ENCODE data around the gene HIRA.
A peak's percentile ranks its signal among the peaks of the same experiment; 100 is the strongest.
"Not testable (repeated sequence)": the region's sequence is repeated elsewhere in the genome, so short reads cannot be mapped to it uniquely, and the experiment has no call there.

HIRA gene

DNA sequence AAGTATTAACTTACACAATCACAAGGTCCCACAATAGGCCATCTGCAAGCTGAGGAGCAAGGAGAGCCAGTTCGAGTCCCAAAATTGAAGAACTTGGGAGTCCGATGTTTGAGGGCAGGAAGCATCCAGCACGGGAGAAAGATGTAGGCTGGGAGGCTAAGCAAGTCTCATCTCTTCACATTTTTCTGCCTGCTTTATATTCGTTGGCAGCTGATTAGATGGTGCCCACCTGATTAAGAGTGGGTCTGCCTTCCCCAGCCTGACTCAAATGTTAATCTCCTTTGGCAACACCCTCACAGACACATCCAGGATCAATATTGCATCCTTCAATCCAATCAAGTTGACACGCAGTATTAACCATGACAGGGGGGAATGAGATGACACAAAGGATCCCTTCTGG is 101.3 kb downstream of the HIRA start:
- not testable (repeated sequence) for DNase-seq (ENCODE audit: low spot score)

GRCh38 chr22:19329454-19329853 is 102.1 kb downstream of the HIRA start:
- no peak for DNase-seq (ENCODE audit: low spot score)

- no peak for DNase-seq (ENCODE audit: low spot score)
These were observed 106.1 kb downstream of the HIRA start for GRCh38 chr22:19325296-19325948.

DNA sequence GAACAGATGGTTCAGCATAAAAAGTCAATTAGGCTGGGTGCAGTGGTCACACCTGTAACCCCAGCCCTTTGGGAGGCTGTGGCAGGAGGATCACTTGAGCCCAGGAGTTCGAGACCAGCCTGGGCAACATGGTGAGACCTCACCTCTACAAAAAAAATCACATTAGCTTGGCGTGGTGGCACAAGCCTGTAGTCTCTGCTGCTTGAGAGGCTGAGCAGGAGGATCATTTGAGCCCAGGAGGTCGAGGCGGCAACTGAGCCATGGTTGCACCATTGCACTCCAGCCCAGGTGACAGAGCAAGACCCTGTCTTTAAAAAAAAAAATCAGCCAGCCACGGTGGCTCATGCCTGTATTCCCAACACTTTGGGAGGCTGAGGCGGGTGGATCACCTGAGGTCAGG is 108.1 kb downstream of the HIRA start:
- not testable (repeated sequence) for DNase-seq (ENCODE audit: low spot score)

DNA sequence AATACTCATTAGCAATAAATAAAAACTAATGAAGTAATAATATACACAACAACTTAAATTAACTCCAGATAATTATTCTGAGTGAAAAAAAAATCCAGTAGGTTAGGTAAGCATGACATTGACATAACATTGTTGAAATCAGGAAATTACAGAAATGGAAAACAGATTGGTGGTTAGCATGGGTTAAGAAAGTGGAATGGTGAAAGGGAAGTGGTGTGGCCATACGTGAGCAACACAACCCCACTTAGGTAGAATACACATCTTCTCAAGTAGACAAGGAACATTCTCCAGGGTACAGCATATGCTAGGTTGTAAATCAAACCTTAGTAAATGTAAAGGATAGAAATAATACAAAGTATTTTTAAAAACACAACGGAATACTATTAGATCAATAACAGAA is 109.8 kb downstream of the HIRA start:
- DNase-seq (ENCODE audit: low spot score): no peak

GRCh38 chr22:19320136-19320535 is 111.4 kb downstream of the HIRA start:
- not testable (repeated sequence) for DNase-seq (ENCODE audit: low spot score)

- DNase-seq (ENCODE audit: low spot score): no peak
These were observed 112.3 kb downstream of the HIRA start for GRCh38 chr22:19319281-19319680.

GRCh38 chr22:19317865-19318264 is 113.7 kb downstream of the HIRA start:
- no peak for DNase-seq (ENCODE audit: low spot score)

- DNase-seq (ENCODE audit: low spot score): no peak
These were observed 123.7 kb downstream of the HIRA start for GRCh38 chr22:19307872-19308271.

GRCh38 chr22:19306535-19306934 is 125.0 kb downstream of the HIRA start:
- not testable (repeated sequence) for DNase-seq (ENCODE audit: low spot score)

DNA sequence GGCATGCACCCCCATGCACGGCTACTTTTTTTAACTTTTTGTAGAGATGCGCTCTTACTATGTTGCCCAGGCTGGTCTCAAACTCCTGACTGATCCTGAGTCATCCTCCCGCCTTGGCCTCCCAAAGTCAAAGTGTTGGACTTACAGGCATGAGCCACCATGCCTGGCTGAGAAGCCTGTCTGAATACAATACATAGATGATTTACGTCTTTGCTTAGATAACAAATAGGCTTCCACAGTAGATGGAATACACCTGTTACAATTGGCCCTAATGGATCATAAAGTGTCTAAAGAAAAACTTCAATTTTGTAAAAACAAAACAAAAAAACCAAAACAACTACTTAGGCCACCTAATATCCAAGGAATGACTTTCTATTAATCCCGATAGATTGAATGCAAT is 127.0 kb downstream of the HIRA start:
- DNase-seq (ENCODE audit: low spot score): no peak

- no peak for DNase-seq (ENCODE audit: low spot score)
These were observed 127.7 kb downstream of the HIRA start for GRCh38 chr22:19303785-19304184.

GRCh38 chr22:19295733-19296132 is 135.8 kb downstream of the HIRA start:
- no peak for DNase-seq (ENCODE audit: low spot score)

- DNase-seq (ENCODE audit: low spot score): no peak
These were observed 138.9 kb downstream of the HIRA start for GRCh38 chr22:19292458-19293230.

GRCh38 chr22:19291580-19292457 is 139.7 kb downstream of the HIRA start, which contains the start of gene CLTCL1:
CLTCL1 (minus strand) TSS chr22:19291719; CDS start chr22:19291641, 78 bp downstream.
- peak; percentile 50 for DNase-seq (ENCODE audit: low spot score)

DNA sequence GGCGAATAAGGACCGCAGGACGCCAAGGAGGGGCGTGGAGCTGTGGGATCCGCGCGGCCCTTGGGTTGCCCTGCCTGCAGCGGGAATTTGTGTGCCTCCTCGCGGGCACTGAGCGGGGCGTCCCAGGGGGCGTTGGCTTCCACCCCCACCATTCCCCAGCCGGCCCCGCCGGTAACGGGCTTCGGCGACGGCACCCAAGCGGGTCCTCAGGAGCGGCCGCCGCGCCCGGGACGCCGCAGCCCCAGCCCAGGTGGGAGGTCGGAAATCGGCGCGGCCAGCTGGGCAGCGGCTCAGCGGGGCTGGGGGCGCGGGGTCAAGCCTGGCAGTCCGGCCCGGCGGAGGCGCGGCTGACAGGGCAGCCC is 140.3 kb downstream of the HIRA start:
- DNase-seq (ENCODE audit: low spot score): no peak

GRCh38 chr22:19290400-19291217 is 140.9 kb downstream of the HIRA start:
- no peak for DNase-seq (ENCODE audit: low spot score)

- DNase-seq (ENCODE audit: low spot score): no peak
These were observed 141.9 kb downstream of the HIRA start for GRCh38 chr22:19289475-19290161.

- no peak for DNase-seq (ENCODE audit: low spot score)
These were observed 143.6 kb downstream of the HIRA start for GRCh38 chr22:19287889-19288288.

DNA sequence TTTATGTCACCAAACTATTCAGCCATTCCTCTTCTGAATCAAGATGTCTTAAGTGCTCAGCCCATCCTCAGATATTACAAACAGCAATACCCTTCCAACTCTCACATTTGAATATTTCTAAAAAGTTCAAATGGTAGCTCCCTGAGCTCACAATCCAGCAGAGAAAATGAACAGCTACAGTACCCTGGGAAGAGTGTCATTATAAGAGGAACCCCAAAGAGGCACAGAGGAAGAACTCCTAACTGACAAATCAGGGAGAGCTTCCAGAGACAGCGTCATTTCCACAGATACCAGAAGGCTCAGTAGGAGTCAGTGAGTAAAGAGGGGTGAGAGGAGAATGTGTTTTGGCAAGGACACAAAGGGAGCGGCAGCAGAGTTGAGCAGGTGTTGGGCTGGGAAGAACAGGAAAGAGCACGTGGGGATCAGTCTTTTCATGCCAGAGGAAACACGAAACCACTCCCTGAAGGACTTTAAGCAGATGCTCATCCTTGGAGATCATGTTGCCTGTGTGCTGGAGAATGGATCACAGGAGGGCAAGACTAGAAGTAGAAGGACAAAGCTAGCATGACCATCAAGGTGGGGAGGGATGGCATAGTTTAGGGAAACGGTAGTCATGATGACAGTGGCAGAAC is 144.3 kb downstream of the HIRA start:
- DNase-seq (ENCODE audit: low spot score): no peak

DNA sequence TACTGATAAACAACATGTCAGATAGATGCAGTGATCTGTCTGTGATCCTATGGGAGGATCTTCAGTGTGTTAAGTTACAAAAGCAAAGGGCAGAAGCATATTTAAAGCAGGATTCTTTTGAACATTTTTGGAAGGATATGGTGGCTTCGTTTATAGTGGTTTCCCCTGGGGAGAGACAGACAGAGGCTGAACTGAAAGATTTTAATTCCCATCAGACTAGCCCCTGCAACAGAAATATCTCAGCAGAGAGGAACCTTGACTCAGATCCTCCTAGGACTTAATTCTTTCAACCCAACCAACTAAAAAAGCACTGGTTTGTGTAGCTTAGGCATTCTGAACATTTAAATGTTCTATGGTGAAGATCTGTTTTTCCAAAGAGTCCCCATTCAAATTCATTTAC is 145.7 kb downstream of the HIRA start:
- no peak for DNase-seq (ENCODE audit: low spot score)
